Measurements from ENCODE around the gene STK40. TPM values are rescaled to one million over a fixed set of nuclear protein-coding genes. Genes with fewer than 3 reads are reported as not detected.

STK40 gene
- total RNA-seq, 2 experiments from 2014 or later: 43.8 to 83.9 TPM

- ChIA-PET POLR2A (no interaction called here), CTCF (ENCODE audit: unreplicated experiment) (no interaction called here)
- Histone ChIP-seq H3K4me2 (ENCODE audit: low read length) (no peak overlapping the region), H3K9me3 (ENCODE audit: low read length) (no peaks in the 10 kb centered on the region), H3K9me2 (ENCODE audit: insufficient read depth, low read length) (no peaks in the 10 kb centered on the region), H4K20me1 (ENCODE audit: insufficient read depth, low read length) (no peaks in the 10 kb centered on the region), H2AFZ (ENCODE audit: low read length) (no peak overlapping the region), H3K4me3 (ENCODE audit: low read depth, low read length, poor library complexity, severe bottlenecking) (no peak overlapping the region), H3K36me3 (ENCODE audit: insufficient read depth, low read length) (no peaks in the 10 kb centered on the region), H3K27ac (ENCODE audit: low read depth, low read length, poor library complexity, severe bottlenecking) (no peak overlapping the region), H3K4me1 (ENCODE audit: insufficient read depth, low read length, poor library complexity, severe bottlenecking) (peaks cover 3% of the 10 kb centered on the region), H3K79me2 (ENCODE audit: insufficient read depth, low read depth, low read length) (no peaks in the 10 kb centered on the region)
- no peak for TF ChIP-seq CTCF (conservative IDR thresholded peaks at IDR 0.05; ENCODE audit: low read length)
- no peak for TF ChIP-seq EZH2phosphoT487 (IDR thresholded peaks at IDR 0.05; ENCODE audit: borderline replicate concordance, low read depth, low read length)
- intact Hi-C loops (cut with micrococcal nuclease; ENCODE audit: unreplicated experiment): no loop called here
- no TSS peak for BruUV-seq (replicated peaks)
- DNase-seq (ENCODE audit: low spot score): no peak
Measured at GRCh38 chr1:36425791-36426190, 40.1 kb upstream of the STK40 start.

- H3K4me2 ChIP-seq (ENCODE audit: low read length): no peak overlapping the region
- H3K4me3 ChIP-seq (ENCODE audit: low read depth, low read length, poor library complexity, severe bottlenecking): no peak overlapping the region
- no peaks in the 10 kb centered on the region for H4K20me1 ChIP-seq (ENCODE audit: insufficient read depth, low read length)
- POLR2A ChIA-PET: interaction anchor here (0.6 to 1.5 kb wide), 2 partner anchors 24 to 34 kb away, joined by 3 to 4 read pairs; partner anchors contain the start of gene LSM10
- no peak overlapping the region for H2AFZ ChIP-seq (ENCODE audit: low read length)
- H3K9me3 ChIP-seq (ENCODE audit: low read length): no peaks in the 10 kb centered on the region
- BruUV-seq (replicated peaks): no TSS peak
- no peak overlapping the region for H3K27ac ChIP-seq (ENCODE audit: low read depth, low read length, poor library complexity, severe bottlenecking)
- TF ChIP-seq CTCF (conservative IDR thresholded peaks at IDR 0.05; ENCODE audit: low read length) (no peak), EZH2phosphoT487 (IDR thresholded peaks at IDR 0.05; ENCODE audit: borderline replicate concordance, low read depth, low read length) (no peak)
- no peaks in the 10 kb centered on the region for H3K9me2 ChIP-seq (ENCODE audit: insufficient read depth, low read length)
- DNase-seq (ENCODE audit: low spot score): no peak
- H3K36me3 ChIP-seq (ENCODE audit: insufficient read depth, low read length): no peaks in the 10 kb centered on the region
- no peaks in the 10 kb centered on the region for H3K79me2 ChIP-seq (ENCODE audit: insufficient read depth, low read depth, low read length)
- intact Hi-C loops (cut with micrococcal nuclease; ENCODE audit: unreplicated experiment): loop anchor here (1.0 to 5.0 kb wide), 4 partner anchors 35 to 324 kb away; partner anchors contain the start of gene TRAPPC3
- H3K4me1 ChIP-seq (ENCODE audit: insufficient read depth, low read length, poor library complexity, severe bottlenecking): peaks cover 11% of the 10 kb centered on the region
- CTCF ChIA-PET (ENCODE audit: unreplicated experiment): interaction anchor here (1.1 kb wide), 1 partner anchor 79 kb away, joined by 4 read pairs; no protein-coding TSS in a partner anchor
Measured at GRCh38 chr1:36421649-36422048, 35.9 kb upstream of the STK40 start.

- intact Hi-C loops (cut with micrococcal nuclease; ENCODE audit: unreplicated experiment): loop anchor here (1.0 to 5.0 kb wide), 5 partner anchors 34 to 324 kb away; partner anchors contain the start of gene TRAPPC3
- Histone ChIP-seq H3K9me3 (ENCODE audit: low read length) (no peaks in the 10 kb centered on the region), H3K36me3 (ENCODE audit: insufficient read depth, low read length) (no peaks in the 10 kb centered on the region), H3K27ac (ENCODE audit: low read depth, low read length, poor library complexity, severe bottlenecking) (peak overlapping the region; percentile 22), H3K9me2 (ENCODE audit: insufficient read depth, low read length) (no peaks in the 10 kb centered on the region), H3K4me3 (ENCODE audit: low read depth, low read length, poor library complexity, severe bottlenecking) (no peak overlapping the region), H4K20me1 (ENCODE audit: insufficient read depth, low read length) (no peaks in the 10 kb centered on the region), H3K4me1 (ENCODE audit: insufficient read depth, low read length, poor library complexity, severe bottlenecking) (peaks cover 11% of the 10 kb centered on the region), H3K4me2 (ENCODE audit: low read length) (peak overlapping the region; percentile 42), H3K79me2 (ENCODE audit: insufficient read depth, low read depth, low read length) (no peaks in the 10 kb centered on the region), H2AFZ (ENCODE audit: low read length) (peak overlapping the region; percentile 88)
- BruUV-seq (replicated peaks): no TSS peak
- TF ChIP-seq EZH2phosphoT487 (IDR thresholded peaks at IDR 0.05; ENCODE audit: borderline replicate concordance, low read depth, low read length) (no peak), CTCF (conservative IDR thresholded peaks at IDR 0.05; ENCODE audit: low read length) (peak; percentile 98)
- POLR2A ChIA-PET: no interaction called here
- peak; percentile 89 for DNase-seq (ENCODE audit: low spot score)
- CTCF ChIA-PET (ENCODE audit: unreplicated experiment): interaction anchor here (1.4 kb wide), 1 partner anchor 23 kb away, joined by 5 read pairs; the partner anchor contains the start of gene LSM10
Measured at GRCh38 chr1:36420836-36421317, 35.2 kb upstream of the STK40 start.

All from OCI-LY7 (cell line).